GM12801 (cell line): ENCODE data around the gene CYB5A.

Experiments
- CTCF ChIP-seq: IDR thresholded peaks from one replicate; pipeline ENCODE4 v1.5.1; 2011; ENCODE audit warnings: control low read depth; ENCODE audit not compliant: insufficient read length; ENCODE audit errors: extremely low read depth

Gene CYB5A

GRCh38 chr18:74311000-74311399 is 19.2 kb upstream of the CYB5A start:
- no peak for TF ChIP-seq CTCF

GRCh38 chr18:74310411-74310810 is 18.6 kb upstream of the CYB5A start:
- no peak for TF ChIP-seq CTCF

GRCh38 chr18:74303936-74304335 is 12.2 kb upstream of the CYB5A start:
- TF ChIP-seq CTCF, result no peak

- TF ChIP-seq CTCF, result no peak
Observed at GRCh38 chr18:74303306-74303705, 11.5 kb upstream of the CYB5A start.

DNA sequence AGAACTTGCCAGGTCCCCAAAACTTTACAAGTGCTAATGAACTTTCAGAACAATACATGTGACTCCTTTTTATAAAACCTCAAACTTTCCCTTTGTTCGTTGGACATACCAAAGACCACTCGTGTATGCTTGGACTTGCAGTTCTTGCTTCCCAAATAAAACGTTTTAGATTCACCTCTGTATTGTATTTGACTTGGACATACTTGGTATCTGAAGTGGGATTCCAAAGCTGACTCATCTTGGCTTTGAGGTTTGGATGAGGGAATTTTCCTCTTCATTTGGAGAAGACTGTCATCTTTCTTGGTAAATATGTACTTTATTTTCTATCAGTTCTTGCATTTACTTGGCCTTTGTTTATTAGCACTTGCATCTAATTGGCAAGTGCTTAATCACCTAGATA is 8.0 kb upstream of the CYB5A start:
- no peak for TF ChIP-seq CTCF

GRCh38 chr18:74299162-74299561 is 7.4 kb upstream of the CYB5A start:
- no peak for TF ChIP-seq CTCF

DNA sequence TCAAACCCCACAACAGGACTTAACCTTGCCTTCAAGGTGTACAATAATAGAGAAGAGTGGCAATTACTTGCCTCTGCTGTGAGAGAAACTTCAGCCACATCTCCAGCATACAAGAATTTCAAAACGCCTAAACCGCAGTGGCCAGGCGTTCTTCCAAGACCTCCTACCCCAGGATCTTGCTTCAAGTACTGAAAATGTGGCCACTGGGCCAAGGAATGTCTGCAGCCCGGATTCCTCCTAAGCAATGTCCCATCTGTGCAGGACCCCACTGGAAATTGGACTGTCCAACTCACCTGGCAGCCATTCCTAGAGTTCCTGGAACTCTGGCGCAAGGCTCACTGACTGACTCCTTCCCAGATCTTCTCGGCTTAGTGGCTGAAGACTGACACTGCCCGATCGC is 2.8 kb upstream of the CYB5A start:
- no peak for TF ChIP-seq CTCF

- no peak for TF ChIP-seq CTCF
Observed at GRCh38 chr18:74292541-74292858, 737 bp upstream of the CYB5A start.
